ENCODE data around the gene FARP1. TPM values are rescaled to one million over a fixed set of nuclear protein-coding genes. Genes with fewer than 3 reads are reported as not detected.

The FARP1 gene
- total and polyA plus RNA-seq, 10 of the 15 experiments (the other 5 are each of a cell fraction or from before 2014, with no cell fraction given) = 0.17 to 6.9 (median 0.68) TPM

- no peak for TF ChIP-seq ZNF687 (IDR thresholded peaks at IDR 0.05)
Measured at GRCh38 chr13:98406971-98407370, 264.1 kb downstream of the FARP1 start (continued).

GRCh38 chr13:98407575-98407974 is 264.7 kb downstream of the FARP1 start:
- no peak overlapping the region for H3K4me2 ChIP-seq (ENCODE audit: control insufficient read depth, insufficient read depth)
- POLR2A ChIA-PET = no interaction called here
- intact Hi-C loops (cut with micrococcal nuclease; ENCODE audit: unreplicated experiment) = no loop called here
- no peak overlapping the region for H3K9ac ChIP-seq (ENCODE audit: control insufficient read depth, insufficient read depth, low read length)
- in situ Hi-C loops (cut with MboI) = no loop called here
- DNase-seq (ENCODE audit: low read depth, low spot score) = no peak
- H3K9me3 ChIP-seq (replicated peaks; ENCODE audit: control insufficient read depth, insufficient read depth, low read length) = no peaks in the 10 kb centered on the region
- no peaks in the 10 kb centered on the region for H3K79me2 ChIP-seq (ENCODE audit: control insufficient read depth, insufficient read depth, low read length)
- H4K20me1 ChIP-seq (ENCODE audit: control insufficient read depth, insufficient read depth) = no peaks in the 10 kb centered on the region
- no peak overlapping the region for H2AFZ ChIP-seq (ENCODE audit: control insufficient read depth, low read depth, low read length)
- no peak for FAIRE-seq
- H3K4me3 ChIP-seq = no peak overlapping the region
- 58% methylated on average over 4 of the region's 4 CpGs for WGBS (ENCODE audit: insufficient coverage, insufficient replicate concordance, low lambda C conversion rate, missing lambda C conversion rate)
- no peak for ATAC-seq
- SMC1A ChIA-PET (ENCODE audit: uncharacterized antibody, unreplicated experiment) = interaction anchor here (0.5 to 2.2 kb wide), 2 partner anchors 10 to 313 kb away, joined by 3 to 7 read pairs; no protein-coding TSS in a partner anchor
- no TSS peak for BruUV-seq (replicated peaks)
- no peaks in the 10 kb centered on the region for H3K36me3 ChIP-seq (ENCODE audit: control insufficient read depth in 2 of 2, insufficient read depth in 2 of 2, low read length in 1 of 2)
- H3K4me1 ChIP-seq (ENCODE audit: control insufficient read depth, insufficient read depth, low read length) = no peaks in the 10 kb centered on the region
- RAD21 ChIA-PET (ENCODE audit: unreplicated experiment) = interaction anchor here (1.0 kb wide), 1 partner anchor 374 kb away, joined by 3 read pairs; no protein-coding TSS in a partner anchor
- no peak overlapping the region for H3K27ac ChIP-seq (ENCODE audit: control insufficient read depth, insufficient read depth)
- no peaks in the 10 kb centered on the region for H3K27me3 ChIP-seq (replicated peaks in 1 of 2; ENCODE audit: control insufficient read depth in 2 of 2, insufficient read depth in 2 of 2, low read length in 1 of 2)
- no peak for TF ChIP-seq PBX3 (IDR thresholded peaks at IDR 0.05; ENCODE audit: insufficient replicate concordance, low read depth, low read length)
- TF ChIP-seq WRNIP1 (IDR thresholded peaks at IDR 0.05; ENCODE audit: borderline replicate concordance, low read depth, low read length) = no peak
- no peak for TF ChIP-seq ESRRA (IDR thresholded peaks at IDR 0.05; ENCODE audit: low read length)
- TF ChIP-seq MYC (IDR thresholded peaks at IDR 0.05; ENCODE audit: insufficient read depth, insufficient read length, insufficient replicate concordance, low read length, severe bottlenecking) = no peak
- TF ChIP-seq RCOR1 (conservative IDR thresholded peaks at IDR 0.05; ENCODE audit: low read depth, low read length) = no peak
- no peak for TF ChIP-seq CHD4 (IDR thresholded peaks at IDR 0.05)
- TF ChIP-seq SUZ12 (IDR thresholded peaks at IDR 0.05; ENCODE audit: unreplicated experiment) = no peak
- TF ChIP-seq SREBF1 (IDR thresholded peaks at IDR 0.05; ENCODE audit: low read length) = no peak
- no peak for TF ChIP-seq SIN3A (IDR thresholded peaks at IDR 0.05; ENCODE audit: low read depth, low read length)
- TF ChIP-seq HDAC2 (IDR thresholded peaks at IDR 0.05) = no peak
- TF ChIP-seq ASH2L (IDR thresholded peaks at IDR 0.05; ENCODE audit: borderline replicate concordance, low read depth) = no peak
- no peak for TF ChIP-seq USF2 (IDR thresholded peaks at IDR 0.05; ENCODE audit: borderline replicate concordance, low read depth, low read length)
- no peak for TF ChIP-seq MEF2A (IDR thresholded peaks at IDR 0.05; ENCODE audit: insufficient read depth, low read depth, low read length)
- TF ChIP-seq PAX5 (IDR thresholded peaks at IDR 0.05; ENCODE audit: borderline replicate concordance, low read depth, low read length) = no peak
- CTCF ChIA-PET = no interaction called here
